ENCODE measurements around the gene C8A.

The C8A gene

GRCh38 chr1:56854521-56855099, at the start of gene C8A:
Gene C8A (plus strand): TSS chr1:56854797. CDS start chr1:56854902, 105 bp downstream.
- DNase-seq: no peak

- DNase-seq: no peak
These were observed 47.8 kb upstream of the C8A start for GRCh38 chr1:56806804-56807203.

- DNase-seq: no peak
These were observed 46.2 kb upstream of the C8A start for GRCh38 chr1:56808410-56808809.

- DNase-seq: no peak
These were observed 43.3 kb upstream of the C8A start for GRCh38 chr1:56811331-56811730.

- no peak for DNase-seq
These were observed 40.4 kb upstream of the C8A start for GRCh38 chr1:56814205-56814604.

- DNase-seq: no peak
These were observed 38.3 kb upstream of the C8A start for GRCh38 chr1:56816264-56816663.

- DNase-seq: no peak
These were observed 37.7 kb upstream of the C8A start for GRCh38 chr1:56816909-56817308.

- DNase-seq: no peak
These were observed 36.7 kb upstream of the C8A start for GRCh38 chr1:56817716-56818463.

GRCh38 chr1:56819387-56819899, 35.2 kb upstream of the C8A start, which contains the start of gene FYB2:
Gene FYB2 (minus strand): TSS chr1:56819404. CDS start chr1:56819290, 114 bp downstream.
- DNase-seq: no peak

GRCh38 chr1:56820755-56821461, 33.7 kb upstream of the C8A start:
- DNase-seq: peak; percentile 45

GRCh38 chr1:56821462-56821797, 33.2 kb upstream of the C8A start:
- DNase-seq: no peak

- DNase-seq: no peak
These were observed 30.3 kb upstream of the C8A start for GRCh38 chr1:56824271-56824670.

GRCh38 chr1:56824938-56825337, 29.7 kb upstream of the C8A start:
- no peak for DNase-seq

- DNase-seq: no peak
These were observed 29.2 kb upstream of the C8A start for GRCh38 chr1:56825436-56825835.

- DNase-seq: no peak
These were observed 26.9 kb upstream of the C8A start for GRCh38 chr1:56827711-56828110.

GRCh38 chr1:56830052-56830451, 24.5 kb upstream of the C8A start:
- DNase-seq: no peak

GRCh38 chr1:56831871-56832693, 22.5 kb upstream of the C8A start:
- DNase-seq: peak; percentile 68

- no peak for DNase-seq
These were observed 21.5 kb upstream of the C8A start for GRCh38 chr1:56833088-56833487.

- DNase-seq: no peak
These were observed 20.3 kb upstream of the C8A start for GRCh38 chr1:56834137-56834900.

- DNase-seq: no peak
These were observed 18.9 kb upstream of the C8A start for GRCh38 chr1:56835657-56836056.

- DNase-seq: no peak
These were observed 18.2 kb upstream of the C8A start for GRCh38 chr1:56836359-56836758.

- DNase-seq: no peak
These were observed 17.2 kb upstream of the C8A start for GRCh38 chr1:56837244-56837939.

Measured in CD4-positive, alpha-beta T cell treated with Interleukin-21 for 1 hour (primary cell).